Smooth muscle cell (in vitro differentiated cells): ENCODE data around the gene BYSL. TPM values are rescaled to one million over a fixed set of nuclear protein-coding genes. Genes with fewer than 3 reads are reported as not detected.

Experiments
- DNase-seq: peaks from one replicate; lab custom pipeline; 2025; ENCODE audit not compliant: unreplicated experiment; lab: John Stamatoyannopoulos, UW
- H2AFZ ChIP-seq: fragments of 200-600 bp; sonication (generic); 2 replicates; pipeline ENCODE4 v1.6.0; 2016; ENCODE audit warnings: antibody characterized with exemption, low read depth, mild to moderate bottlenecking
- H3F3A ChIP-seq: fragments of 200-600 bp; sonication (generic); 2 replicates; pipeline ENCODE4 v1.6.0; 2017; ENCODE audit warnings: antibody characterized with exemption, low read depth
- H3K27ac ChIP-seq: fragments of 200-600 bp; sonication (generic); 2 replicates; pipeline ENCODE4 v1.5.1; 2016; ENCODE audit warnings: low read depth, mild to moderate bottlenecking
- H3K27me3 ChIP-seq: fragments of 200-600 bp; sonication (generic); 2 replicates; pipeline ENCODE4 v1.6.1; 2016; ENCODE audit warnings: low read depth, mild to moderate bottlenecking
- H3K36me3 ChIP-seq: fragments of 200-600 bp; sonication (generic); 2 replicates; pipeline ENCODE4 v1.5.1; 2016; ENCODE audit warnings: low read depth
- H3K4me1 ChIP-seq: fragments of 200-600 bp; sonication (generic); 2 replicates; pipeline ENCODE4 v1.5.1; 2016; ENCODE audit warnings: low read depth
- H3K4me2 ChIP-seq: fragments of 200-600 bp; sonication (generic); 2 replicates; pipeline ENCODE4 v1.6.0; 2016; ENCODE audit warnings: mild to moderate bottlenecking
- H3K4me3 ChIP-seq: fragments of 200-600 bp; sonication (generic); 2 replicates; pipeline ENCODE4 v1.5.1; 2016; ENCODE audit warnings: mild to moderate bottlenecking
- H3K79me2 ChIP-seq: fragments of 200-600 bp; sonication (generic); 2 replicates; pipeline ENCODE4 v1.6.0; 2016; ENCODE audit warnings: low read depth, mild to moderate bottlenecking
- H3K9ac ChIP-seq: fragments of 200-600 bp; sonication (generic); 2 replicates; pipeline ENCODE4 v1.6.0; 2016; ENCODE audit warnings: low read depth
- H3K9me3 ChIP-seq: fragments of 200-600 bp; sonication (generic); replicated peaks from 2 replicates; pipeline ENCODE4 v1.5.1; 2016; ENCODE audit warnings: low read depth
- H4K20me1 ChIP-seq: fragments of 200-600 bp; sonication (generic); 2 replicates; pipeline ENCODE4 v1.6.0; 2016; ENCODE audit warnings: low read depth
- WGBS: methylation state at CpG from one replicate; pipeline ENCODE4 v1.1.7; 2016; ENCODE audit warnings: low lambda C conversion rate; 5-methylcytosine and 5-hydroxymethylcytosine counted together
- polyA plus RNA-seq: library from polyadenylated mRNA; unstranded; fragments of >200 nt; fragmentation: Nextera tagmentation; extraction: Ambion mirVana; gene quantifications from 2 replicates; pipeline ENCODE4 v1.2.1, GENCODE V29; 2016
- total RNA-seq: library from RNA; depleted of rRNA; stranded (reverse); fragments of >200 nt; gene quantifications from 2 replicates; pipeline ENCODE4 v1.2.3, GENCODE V29; 2014
- TF ChIP-seq, protein P1 (sequence below): fragments of 200-600 bp; sonication (generic); IDR thresholded peaks from 2 replicates; pipeline ENCODE4 v1.5.1; 2017; ENCODE audit warnings: borderline replicate concordance, mild to moderate bottlenecking, antibody characterized with exemption; ENCODE audit not compliant: insufficient read depth, poor library complexity, severe bottlenecking

Gene BYSL
- total and polyA plus RNA-seq, 2 experiments from 2014 or later = 11.4 to 23.8 TPM

DNA sequence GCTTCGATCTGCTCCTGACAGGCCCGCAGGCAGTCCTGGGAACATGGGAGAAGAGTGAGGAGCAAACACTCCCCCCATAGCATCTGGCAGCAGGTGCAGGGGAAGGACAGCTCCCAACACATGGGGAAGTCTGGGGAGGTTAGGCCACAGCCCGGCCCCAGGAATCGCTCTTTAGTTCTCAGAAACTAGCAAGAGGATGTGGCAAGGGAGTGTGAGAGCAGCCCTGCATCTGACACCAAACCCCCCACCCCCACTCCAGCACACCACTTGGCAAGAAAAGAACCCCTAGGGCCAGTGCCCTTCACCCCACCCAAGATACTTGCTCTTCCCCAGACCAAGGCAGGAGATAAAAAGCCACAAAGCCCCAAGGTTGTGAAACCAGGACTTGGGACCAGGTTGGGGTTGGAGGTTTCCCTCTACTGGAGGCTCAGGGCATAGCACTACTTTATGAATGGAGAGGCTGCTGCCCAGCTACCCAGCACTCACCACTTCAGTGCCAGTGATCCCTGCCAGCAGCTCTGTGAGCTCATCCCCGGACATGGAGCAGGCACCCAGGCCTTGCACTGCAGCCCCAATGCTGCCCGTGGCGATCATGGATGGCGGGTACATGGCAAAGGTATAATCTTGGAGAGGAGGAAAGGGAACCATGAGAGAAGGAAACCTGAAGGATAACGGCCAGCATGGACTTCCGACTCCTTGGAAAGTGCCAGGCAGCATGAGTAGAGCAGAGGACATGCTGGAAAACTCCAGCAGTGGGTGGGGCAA lies 15.0 kb downstream of the BYSL start:
- H3K27ac ChIP-seq = peak overlapping the region; percentile 7

DNA sequence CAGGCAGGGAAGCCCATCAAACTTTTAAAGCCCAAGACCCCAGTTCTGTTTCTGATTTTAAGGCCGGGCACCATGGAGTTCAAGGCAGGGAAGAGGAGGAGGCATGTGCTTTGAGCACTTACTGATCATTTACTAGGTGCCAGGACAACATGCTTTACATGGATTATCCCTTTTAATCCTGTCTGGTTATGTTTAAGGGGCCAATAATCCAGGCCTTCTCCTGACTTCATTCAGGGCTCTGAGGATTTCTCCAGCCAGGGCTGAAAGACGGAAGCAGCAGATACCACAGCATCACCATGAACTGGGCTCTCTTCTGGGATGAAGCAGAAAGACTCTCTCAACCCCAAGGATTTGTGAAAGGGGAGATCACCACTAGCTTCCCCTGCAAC lies 16.2 kb downstream of the BYSL start:
- H4K20me1 ChIP-seq = peaks cover 38% of the 10 kb centered on the region
- TF ChIP-seq, protein P1, sequence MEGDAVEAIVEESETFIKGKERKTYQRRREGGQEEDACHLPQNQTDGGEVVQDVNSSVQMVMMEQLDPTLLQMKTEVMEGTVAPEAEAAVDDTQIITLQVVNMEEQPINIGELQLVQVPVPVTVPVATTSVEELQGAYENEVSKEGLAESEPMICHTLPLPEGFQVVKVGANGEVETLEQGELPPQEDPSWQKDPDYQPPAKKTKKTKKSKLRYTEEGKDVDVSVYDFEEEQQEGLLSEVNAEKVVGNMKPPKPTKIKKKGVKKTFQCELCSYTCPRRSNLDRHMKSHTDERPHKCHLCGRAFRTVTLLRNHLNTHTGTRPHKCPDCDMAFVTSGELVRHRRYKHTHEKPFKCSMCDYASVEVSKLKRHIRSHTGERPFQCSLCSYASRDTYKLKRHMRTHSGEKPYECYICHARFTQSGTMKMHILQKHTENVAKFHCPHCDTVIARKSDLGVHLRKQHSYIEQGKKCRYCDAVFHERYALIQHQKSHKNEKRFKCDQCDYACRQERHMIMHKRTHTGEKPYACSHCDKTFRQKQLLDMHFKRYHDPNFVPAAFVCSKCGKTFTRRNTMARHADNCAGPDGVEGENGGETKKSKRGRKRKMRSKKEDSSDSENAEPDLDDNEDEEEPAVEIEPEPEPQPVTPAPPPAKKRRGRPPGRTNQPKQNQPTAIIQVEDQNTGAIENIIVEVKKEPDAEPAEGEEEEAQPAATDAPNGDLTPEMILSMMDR = no peak
- H3K36me3 ChIP-seq = peaks cover 8% of the 10 kb centered on the region
- H3K9ac ChIP-seq = no peak overlapping the region
- H3K4me3 ChIP-seq = no peak overlapping the region
- no peaks in the 10 kb centered on the region for H3K9me3 ChIP-seq
- no peak overlapping the region for H3K4me2 ChIP-seq
- DNase-seq = no peak
- H3K4me1 ChIP-seq = peaks cover 23% of the 10 kb centered on the region
- no peak overlapping the region for H2AFZ ChIP-seq
- peaks cover 14% of the 10 kb centered on the region for H3K79me2 ChIP-seq
- WGBS = 29% methylated on average over 2 of the region's 2 CpGs
- peaks cover 46% of the 10 kb centered on the region for H3F3A ChIP-seq
- H3K27ac ChIP-seq = peak overlapping the region; percentile 7
- H3K27me3 ChIP-seq = no peaks in the 10 kb centered on the region

More for the DNA sequence above, 15.0 kb downstream of the BYSL start:
- no peak overlapping the region for H3K9ac ChIP-seq
- WGBS = 70% methylated on average over 10 of the region's 10 CpGs
- peaks cover 20% of the 10 kb centered on the region for H3K4me1 ChIP-seq
- peak; percentile 10 for DNase-seq
- peaks cover 14% of the 10 kb centered on the region for H3K79me2 ChIP-seq
- TF ChIP-seq, protein P1 = peak; percentile 71
- peaks cover 38% of the 10 kb centered on the region for H4K20me1 ChIP-seq
- H3K9me3 ChIP-seq = no peaks in the 10 kb centered on the region
- no peak overlapping the region for H2AFZ ChIP-seq
- H3K4me2 ChIP-seq = no peak overlapping the region
- peaks cover 8% of the 10 kb centered on the region for H3K36me3 ChIP-seq
- no peak overlapping the region for H3K4me3 ChIP-seq
- peaks cover 39% of the 10 kb centered on the region for H3F3A ChIP-seq
- H3K27me3 ChIP-seq = no peaks in the 10 kb centered on the region

DNA sequence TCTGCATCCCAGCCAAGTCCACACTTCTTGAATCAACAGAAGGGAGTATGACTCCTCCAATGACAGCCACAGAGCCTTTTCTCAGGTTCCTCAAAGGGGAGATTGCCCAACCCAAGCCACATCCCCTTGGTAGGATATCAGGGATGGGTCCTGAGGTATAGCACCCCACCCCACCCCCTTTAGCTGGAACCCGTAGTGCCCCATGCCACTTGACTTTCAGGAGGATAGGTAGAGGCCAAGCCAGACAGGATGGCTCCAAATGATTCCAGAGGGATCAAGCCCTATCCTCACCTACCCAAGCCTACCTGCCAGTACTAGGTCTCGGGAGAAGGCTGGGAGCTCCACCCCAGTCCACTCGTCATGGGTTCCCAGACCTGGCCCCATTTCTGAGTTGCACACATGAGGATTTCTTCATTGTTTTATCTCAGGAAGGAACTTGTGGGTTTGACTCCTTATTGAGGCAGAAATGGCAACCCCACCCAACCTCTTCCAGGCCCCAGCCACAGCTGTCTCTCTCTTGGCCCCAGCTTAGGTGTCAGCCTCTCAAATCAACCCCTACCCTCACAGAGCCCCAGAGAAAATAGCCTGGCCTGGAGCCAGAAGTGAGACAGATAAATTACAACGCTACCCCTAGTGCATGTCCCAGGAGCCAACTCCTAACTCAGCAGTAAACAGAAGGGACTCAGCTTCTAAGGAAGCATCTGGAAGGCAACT lies 16.7 kb downstream of the BYSL start:
- 77% methylated on average over 4 of the region's 4 CpGs for WGBS
- H3F3A ChIP-seq = peaks cover 48% of the 10 kb centered on the region
- peaks cover 24% of the 10 kb centered on the region for H3K4me1 ChIP-seq
- H3K79me2 ChIP-seq = peaks cover 14% of the 10 kb centered on the region
- H3K27ac ChIP-seq = peak overlapping the region; percentile 30
- TF ChIP-seq, protein P1 = no peak
- DNase-seq = no peak
- H3K27me3 ChIP-seq = no peaks in the 10 kb centered on the region
- no peak overlapping the region for H3K4me3 ChIP-seq
- H3K9me3 ChIP-seq = no peaks in the 10 kb centered on the region
- H2AFZ ChIP-seq = no peak overlapping the region
- H4K20me1 ChIP-seq = peaks cover 38% of the 10 kb centered on the region
- H3K4me2 ChIP-seq = peak overlapping the region; percentile 98
- peaks cover 8% of the 10 kb centered on the region for H3K36me3 ChIP-seq
- H3K9ac ChIP-seq = no peak overlapping the region
